Measurements from ENCODE around the gene TBC1D8. TPM values are rescaled to one million over a fixed set of nuclear protein-coding genes. Genes with fewer than 3 reads are reported as not detected.
"Not testable (repeated sequence)": the region's sequence is repeated elsewhere in the genome, so short reads cannot be mapped to it uniquely, and the experiment has no call there.

TBC1D8 gene
- total and polyA plus RNA-seq, 2 experiments from 2014 or later: 18.0 to 36.9 TPM

DNA sequence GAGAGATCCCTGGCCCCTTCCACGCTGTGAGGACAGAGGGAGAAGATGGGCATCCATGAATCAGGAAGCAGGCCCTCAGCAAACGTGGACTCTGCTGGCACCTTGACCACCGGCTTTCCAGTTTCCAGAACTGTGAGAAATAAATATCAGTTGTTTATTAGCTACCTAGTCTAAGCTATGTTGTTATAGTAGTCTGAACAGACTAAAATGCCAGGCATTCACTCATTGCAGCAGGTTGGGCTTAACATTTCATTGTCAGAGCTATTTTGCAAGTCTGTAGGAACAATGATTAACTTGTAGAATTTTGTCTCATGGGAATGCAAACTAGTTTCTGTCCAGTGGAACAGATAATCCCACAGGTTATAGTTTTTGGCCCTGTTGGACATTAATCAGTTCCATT lies 24.8 kb upstream of the TBC1D8 start (continued):
- TF ChIP-seq, protein P1, sequence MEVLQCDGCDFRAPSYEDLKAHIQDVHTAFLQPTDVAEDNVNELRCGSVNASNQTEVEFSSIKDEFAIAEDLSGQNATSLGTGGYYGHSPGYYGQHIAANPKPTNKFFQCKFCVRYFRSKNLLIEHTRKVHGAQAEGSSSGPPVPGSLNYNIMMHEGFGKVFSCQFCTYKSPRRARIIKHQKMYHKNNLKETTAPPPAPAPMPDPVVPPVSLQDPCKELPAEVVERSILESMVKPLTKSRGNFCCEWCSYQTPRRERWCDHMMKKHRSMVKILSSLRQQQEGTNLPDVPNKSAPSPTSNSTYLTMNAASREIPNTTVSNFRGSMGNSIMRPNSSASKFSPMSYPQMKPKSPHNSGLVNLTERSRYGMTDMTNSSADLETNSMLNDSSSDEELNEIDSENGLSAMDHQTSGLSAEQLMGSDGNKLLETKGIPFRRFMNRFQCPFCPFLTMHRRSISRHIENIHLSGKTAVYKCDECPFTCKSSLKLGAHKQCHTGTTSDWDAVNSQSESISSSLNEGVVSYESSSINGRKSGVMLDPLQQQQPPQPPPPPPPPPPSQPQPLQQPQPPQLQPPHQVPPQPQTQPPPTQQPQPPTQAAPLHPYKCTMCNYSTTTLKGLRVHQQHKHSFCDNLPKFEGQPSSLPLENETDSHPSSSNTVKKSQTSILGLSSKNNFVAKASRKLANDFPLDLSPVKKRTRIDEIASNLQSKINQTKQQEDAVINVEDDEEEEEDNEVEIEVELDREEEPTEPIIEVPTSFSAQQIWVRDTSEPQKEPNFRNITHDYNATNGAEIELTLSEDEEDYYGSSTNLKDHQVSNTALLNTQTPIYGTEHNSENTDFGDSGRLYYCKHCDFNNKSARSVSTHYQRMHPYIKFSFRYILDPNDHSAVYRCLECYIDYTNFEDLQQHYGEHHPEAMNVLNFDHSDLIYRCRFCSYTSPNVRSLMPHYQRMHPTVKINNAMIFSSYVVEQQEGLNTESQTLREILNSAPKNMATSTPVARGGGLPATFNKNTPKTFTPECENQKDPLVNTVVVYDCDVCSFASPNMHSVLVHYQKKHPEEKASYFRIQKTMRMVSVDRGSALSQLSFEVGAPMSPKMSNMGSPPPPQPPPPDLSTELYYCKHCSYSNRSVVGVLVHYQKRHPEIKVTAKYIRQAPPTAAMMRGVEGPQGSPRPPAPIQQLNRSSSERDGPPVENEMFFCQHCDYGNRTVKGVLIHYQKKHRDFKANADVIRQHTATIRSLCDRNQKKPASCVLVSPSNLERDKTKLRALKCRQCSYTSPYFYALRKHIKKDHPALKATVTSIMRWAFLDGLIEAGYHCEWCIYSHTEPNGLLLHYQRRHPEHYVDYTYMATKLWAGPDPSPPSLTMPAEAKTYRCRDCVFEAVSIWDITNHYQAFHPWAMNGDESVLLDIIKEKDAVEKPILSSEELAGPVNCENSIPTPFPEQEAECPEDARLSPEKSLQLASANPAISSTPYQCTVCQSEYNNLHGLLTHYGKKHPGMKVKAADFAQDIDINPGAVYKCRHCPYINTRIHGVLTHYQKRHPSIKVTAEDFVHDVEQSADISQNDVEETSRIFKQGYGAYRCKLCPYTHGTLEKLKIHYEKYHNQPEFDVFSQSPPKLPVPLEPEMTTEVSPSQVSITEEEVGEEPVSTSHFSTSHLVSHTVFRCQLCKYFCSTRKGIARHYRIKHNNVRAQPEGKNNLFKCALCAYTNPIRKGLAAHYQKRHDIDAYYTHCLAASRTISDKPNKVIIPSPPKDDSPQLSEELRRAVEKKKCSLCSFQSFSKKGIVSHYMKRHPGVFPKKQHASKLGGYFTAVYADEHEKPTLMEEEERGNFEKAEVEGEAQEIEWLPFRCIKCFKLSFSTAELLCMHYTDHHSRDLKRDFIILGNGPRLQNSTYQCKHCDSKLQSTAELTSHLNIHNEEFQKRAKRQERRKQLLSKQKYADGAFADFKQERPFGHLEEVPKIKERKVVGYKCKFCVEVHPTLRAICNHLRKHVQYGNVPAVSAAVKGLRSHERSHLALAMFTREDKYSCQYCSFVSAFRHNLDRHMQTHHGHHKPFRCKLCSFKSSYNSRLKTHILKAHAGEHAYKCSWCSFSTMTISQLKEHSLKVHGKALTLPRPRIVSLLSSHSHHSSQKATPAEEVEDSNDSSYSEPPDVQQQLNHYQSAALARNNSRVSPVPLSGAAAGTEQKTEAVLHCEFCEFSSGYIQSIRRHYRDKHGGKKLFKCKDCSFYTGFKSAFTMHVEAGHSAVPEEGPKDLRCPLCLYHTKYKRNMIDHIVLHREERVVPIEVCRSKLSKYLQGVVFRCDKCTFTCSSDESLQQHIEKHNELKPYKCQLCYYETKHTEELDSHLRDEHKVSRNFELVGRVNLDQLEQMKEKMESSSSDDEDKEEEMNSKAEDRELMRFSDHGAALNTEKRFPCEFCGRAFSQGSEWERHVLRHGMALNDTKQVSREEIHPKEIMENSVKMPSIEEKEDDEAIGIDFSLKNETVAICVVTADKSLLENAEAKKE (CRISPR knock-in tag; IDR thresholded peaks at IDR 0.05): no peak
- no peak for TF ChIP-seq EZH2phosphoT487 (IDR thresholded peaks at IDR 0.05; ENCODE audit: unreplicated experiment)

DNA sequence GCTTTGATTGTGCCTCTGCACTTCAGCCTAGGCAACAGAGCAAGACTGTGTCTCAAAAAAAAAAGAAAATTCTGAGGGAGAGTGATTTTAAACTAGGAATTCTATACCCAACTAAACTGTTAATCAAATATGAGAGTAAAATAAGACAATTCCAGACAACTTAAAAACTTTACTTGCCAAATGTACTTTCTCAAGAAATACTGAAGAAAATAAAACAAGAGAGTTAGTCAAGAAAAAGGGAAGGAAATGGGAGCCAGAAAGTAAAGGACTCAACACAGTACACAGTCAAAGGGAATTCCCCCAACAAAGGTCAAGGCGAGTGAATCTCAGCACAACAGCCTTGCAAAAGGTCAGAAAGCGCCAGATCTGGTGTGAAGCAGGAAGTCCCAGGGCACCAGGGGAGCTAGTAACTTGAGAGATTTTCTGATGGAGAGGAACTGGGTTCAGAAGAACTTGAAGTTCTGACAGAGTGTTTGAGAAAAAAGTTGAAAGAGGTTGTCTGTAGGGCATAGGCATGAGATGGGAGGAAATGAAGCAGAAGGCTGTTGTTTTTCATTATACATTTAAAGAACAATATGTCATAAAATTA lies 22.6 kb upstream of the TBC1D8 start:
- no peaks in the 10 kb centered on the region for H3K4me1 ChIP-seq (ENCODE audit: insufficient read depth)
- H3F3A ChIP-seq (replicated peaks; ENCODE audit: low read depth): no peaks in the 10 kb centered on the region
- no peaks in the 10 kb centered on the region for H3K79me2 ChIP-seq (replicated peaks; ENCODE audit: insufficient read depth)
- Mint-ChIP-seq H3K27me3 (ENCODE audit: insufficient read depth, low read depth, poor library complexity) (peaks cover 4% of the 10 kb centered on the region), H3K36me3 (ENCODE audit: low read depth) (peaks cover 32% of the 10 kb centered on the region), H3K27ac (no peak overlapping the region), H3K4me3 (no peak overlapping the region), H3K4me1 (no peaks in the 10 kb centered on the region), H3K9me3 (peaks cover 51% of the 10 kb centered on the region)
- peaks cover 7% of the 10 kb centered on the region for H3K9me2 ChIP-seq (ENCODE audit: insufficient read depth)
- H3K36me3 ChIP-seq (ENCODE audit: insufficient read depth): peaks cover 3% of the 10 kb centered on the region; the same call in 1 of the 2 replicates
- H3K27me3 ChIP-seq (ENCODE audit: insufficient read depth): no peaks in the 10 kb centered on the region
- H4K20me1 ChIP-seq (replicated peaks; ENCODE audit: insufficient read depth): no peaks in the 10 kb centered on the region
- no peak for ATAC-seq
- DNase-seq (ENCODE audit: low spot score): no peak
- no peak overlapping the region for H3K4me3 ChIP-seq
- H3K4me2 ChIP-seq: no peak overlapping the region
- TF ChIP-seq EZH2phosphoT487 (IDR thresholded peaks at IDR 0.05; ENCODE audit: unreplicated experiment): no peak
- no peak for TF ChIP-seq JUNB (IDR thresholded peaks at IDR 0.05; ENCODE audit: unreplicated experiment)
- TF ChIP-seq, protein P2, sequence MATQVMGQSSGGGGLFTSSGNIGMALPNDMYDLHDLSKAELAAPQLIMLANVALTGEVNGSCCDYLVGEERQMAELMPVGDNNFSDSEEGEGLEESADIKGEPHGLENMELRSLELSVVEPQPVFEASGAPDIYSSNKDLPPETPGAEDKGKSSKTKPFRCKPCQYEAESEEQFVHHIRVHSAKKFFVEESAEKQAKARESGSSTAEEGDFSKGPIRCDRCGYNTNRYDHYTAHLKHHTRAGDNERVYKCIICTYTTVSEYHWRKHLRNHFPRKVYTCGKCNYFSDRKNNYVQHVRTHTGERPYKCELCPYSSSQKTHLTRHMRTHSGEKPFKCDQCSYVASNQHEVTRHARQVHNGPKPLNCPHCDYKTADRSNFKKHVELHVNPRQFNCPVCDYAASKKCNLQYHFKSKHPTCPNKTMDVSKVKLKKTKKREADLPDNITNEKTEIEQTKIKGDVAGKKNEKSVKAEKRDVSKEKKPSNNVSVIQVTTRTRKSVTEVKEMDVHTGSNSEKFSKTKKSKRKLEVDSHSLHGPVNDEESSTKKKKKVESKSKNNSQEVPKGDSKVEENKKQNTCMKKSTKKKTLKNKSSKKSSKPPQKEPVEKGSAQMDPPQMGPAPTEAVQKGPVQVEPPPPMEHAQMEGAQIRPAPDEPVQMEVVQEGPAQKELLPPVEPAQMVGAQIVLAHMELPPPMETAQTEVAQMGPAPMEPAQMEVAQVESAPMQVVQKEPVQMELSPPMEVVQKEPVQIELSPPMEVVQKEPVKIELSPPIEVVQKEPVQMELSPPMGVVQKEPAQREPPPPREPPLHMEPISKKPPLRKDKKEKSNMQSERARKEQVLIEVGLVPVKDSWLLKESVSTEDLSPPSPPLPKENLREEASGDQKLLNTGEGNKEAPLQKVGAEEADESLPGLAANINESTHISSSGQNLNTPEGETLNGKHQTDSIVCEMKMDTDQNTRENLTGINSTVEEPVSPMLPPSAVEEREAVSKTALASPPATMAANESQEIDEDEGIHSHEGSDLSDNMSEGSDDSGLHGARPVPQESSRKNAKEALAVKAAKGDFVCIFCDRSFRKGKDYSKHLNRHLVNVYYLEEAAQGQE (IDR thresholded peaks at IDR 0.05; ENCODE audit: unreplicated experiment): no peak
- no peak for TF ChIP-seq CREB1 (CRISPR knock-in tag; IDR thresholded peaks at IDR 0.05; ENCODE audit: low read depth)
- TF ChIP-seq, protein P3, sequence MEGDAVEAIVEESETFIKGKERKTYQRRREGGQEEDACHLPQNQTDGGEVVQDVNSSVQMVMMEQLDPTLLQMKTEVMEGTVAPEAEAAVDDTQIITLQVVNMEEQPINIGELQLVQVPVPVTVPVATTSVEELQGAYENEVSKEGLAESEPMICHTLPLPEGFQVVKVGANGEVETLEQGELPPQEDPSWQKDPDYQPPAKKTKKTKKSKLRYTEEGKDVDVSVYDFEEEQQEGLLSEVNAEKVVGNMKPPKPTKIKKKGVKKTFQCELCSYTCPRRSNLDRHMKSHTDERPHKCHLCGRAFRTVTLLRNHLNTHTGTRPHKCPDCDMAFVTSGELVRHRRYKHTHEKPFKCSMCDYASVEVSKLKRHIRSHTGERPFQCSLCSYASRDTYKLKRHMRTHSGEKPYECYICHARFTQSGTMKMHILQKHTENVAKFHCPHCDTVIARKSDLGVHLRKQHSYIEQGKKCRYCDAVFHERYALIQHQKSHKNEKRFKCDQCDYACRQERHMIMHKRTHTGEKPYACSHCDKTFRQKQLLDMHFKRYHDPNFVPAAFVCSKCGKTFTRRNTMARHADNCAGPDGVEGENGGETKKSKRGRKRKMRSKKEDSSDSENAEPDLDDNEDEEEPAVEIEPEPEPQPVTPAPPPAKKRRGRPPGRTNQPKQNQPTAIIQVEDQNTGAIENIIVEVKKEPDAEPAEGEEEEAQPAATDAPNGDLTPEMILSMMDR (conservative IDR thresholded peaks at IDR 0.05; ENCODE audit: low read depth in 2 of 2): no peak
- no peak for TF ChIP-seq EZH2 (IDR thresholded peaks at IDR 0.05; ENCODE audit: low read depth, unreplicated experiment)
- no peak overlapping the region for H3K27ac ChIP-seq (ENCODE audit: low read depth)
- H2AFZ ChIP-seq: no peak overlapping the region

DNA sequence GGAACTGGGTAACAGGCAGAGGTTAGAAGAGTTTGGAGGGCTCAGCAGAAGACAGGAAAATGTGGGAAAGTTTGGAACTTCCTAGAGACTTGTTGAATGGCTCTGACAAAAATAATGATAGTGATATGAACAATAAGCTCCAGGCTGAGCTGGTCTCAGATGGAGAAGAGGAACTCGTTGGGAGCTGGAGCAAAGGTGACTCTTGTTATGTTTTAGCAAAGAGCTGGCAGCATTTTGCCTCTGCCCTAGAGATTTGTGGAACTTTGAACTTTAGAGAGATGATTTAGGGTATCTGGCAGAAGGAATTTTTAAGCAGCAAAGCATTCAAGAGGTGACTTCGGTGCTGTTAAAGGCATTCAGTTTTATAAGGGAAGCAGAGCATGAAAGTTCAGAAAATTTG lies 18.6 kb upstream of the TBC1D8 start:
- not testable (repeated sequence) for ATAC-seq

More for the DNA sequence above, 18.6 kb upstream of the TBC1D8 start:
- H2AFZ ChIP-seq; H3K27me3 Mint-ChIP-seq (ENCODE audit: insufficient read depth, low read depth, poor library complexity); DNase-seq (ENCODE audit: low spot score); H3K36me3 ChIP-seq (ENCODE audit: insufficient read depth); H3K4me2 ChIP-seq; H3K4me1 Mint-ChIP-seq; H4K20me1 ChIP-seq (replicated peaks; ENCODE audit: insufficient read depth); H3K27me3 ChIP-seq (ENCODE audit: insufficient read depth); H3K9me2 ChIP-seq (ENCODE audit: insufficient read depth); H3K4me3 Mint-ChIP-seq; H3K4me3 ChIP-seq; H3K4me1 ChIP-seq (ENCODE audit: insufficient read depth); H3F3A ChIP-seq (replicated peaks; ENCODE audit: low read depth); H3K27ac Mint-ChIP-seq; H3K27ac ChIP-seq (ENCODE audit: low read depth); H3K79me2 ChIP-seq (replicated peaks; ENCODE audit: insufficient read depth): not testable (repeated sequence)
- peaks cover 81% of the 10 kb centered on the region for H3K9me3 Mint-ChIP-seq
- H3K36me3 Mint-ChIP-seq (ENCODE audit: low read depth): peaks cover 57% of the 10 kb centered on the region

All from GM23338 (cell line).